Stimulated activated CD8-positive, alpha-beta memory T cell treated with anti-CD3 and anti-CD28 coated beads, Interleukin-7, amount 100 ng/mL, for 4 hours (primary cell): ENCODE data around the gene CA12.

Source experiments
- DNase-seq, 2 donors: peaks; one replicate each; pipeline ENCODE4 v3.0.0-alpha.2; 2020; ENCODE audit warnings: low read depth in 2 of 2

Gene CA12

GRCh38 chr15:63308947-63309346, 72.7 kb downstream of the CA12 start:
- DNase-seq, result no peak

- DNase-seq, result no peak
Observed at GRCh38 chr15:63308491-63308890, 73.2 kb downstream of the CA12 start.

GRCh38 chr15:63306492-63307073, 75.1 kb downstream of the CA12 start:
- DNase-seq, result no peak

GRCh38 chr15:63305260-63305659, 76.4 kb downstream of the CA12 start:
- no peak for DNase-seq

GRCh38 chr15:63301088-63301487, 80.6 kb downstream of the CA12 start:
- no peak for DNase-seq

- no peak for DNase-seq
Observed at GRCh38 chr15:63299943-63300575, 81.6 kb downstream of the CA12 start.

GRCh38 chr15:63296195-63296594, 85.5 kb downstream of the CA12 start:
- no peak for DNase-seq

GRCh38 chr15:63295341-63295740, 86.3 kb downstream of the CA12 start:
- no peak for DNase-seq

- DNase-seq, result no peak
Observed at GRCh38 chr15:63294359-63294758, 87.3 kb downstream of the CA12 start.

- no peak for DNase-seq
Observed at GRCh38 chr15:63292771-63293170, 88.9 kb downstream of the CA12 start.

- DNase-seq, result no peak
Observed at GRCh38 chr15:63292241-63292640, 89.4 kb downstream of the CA12 start.

GRCh38 chr15:63291507-63291906, 90.1 kb downstream of the CA12 start:
- DNase-seq, result no peak

- no peak for DNase-seq
Observed at GRCh38 chr15:63288778-63289378, 92.8 kb downstream of the CA12 start.

GRCh38 chr15:63288342-63288741, 93.3 kb downstream of the CA12 start:
- DNase-seq, result no peak

GRCh38 chr15:63287109-63287508, 94.5 kb downstream of the CA12 start:
- DNase-seq, result no peak

GRCh38 chr15:63284335-63284734, 97.3 kb downstream of the CA12 start:
- no peak for DNase-seq

GRCh38 chr15:63283126-63283525, 98.5 kb downstream of the CA12 start:
- DNase-seq, result no peak

GRCh38 chr15:63277893-63278456, 103.7 kb downstream of the CA12 start:
- no peak for DNase-seq

GRCh38 chr15:63277038-63277892, 104.4 kb downstream of the CA12 start, which contains the start of gene APH1B:
APH1B (plus strand) TSS chr15:63277605; CDS start chr15:63277624, 19 bp downstream.
- peak; percentile 41 to 82 for DNase-seq

- no peak for DNase-seq
Observed at GRCh38 chr15:63276342-63277037, 105.2 kb downstream of the CA12 start.

- no peak for DNase-seq
Observed at GRCh38 chr15:63274427-63274826, 107.2 kb downstream of the CA12 start.
